GM10266 (cell line): ENCODE data around the gene CCL17.

Experiments used
- DNase-seq: peaks from one replicate; pipeline ENCODE4 v3.0.0; 2012; ENCODE audit errors: extremely low spot score
- CTCF ChIP-seq: IDR thresholded peaks from 2 replicates; pipeline ENCODE4 v1.5.1; 2012; ENCODE audit warnings: mild to moderate bottlenecking, low read depth; ENCODE audit not compliant: control insufficient read depth, insufficient read depth; ENCODE audit errors: missing control alignments

CCL17 gene

GRCh38 chr16:57380671-57381462 is 23.7 kb upstream of the CCL17 start:
- DNase-seq: no peak
- no peak for TF ChIP-seq CTCF

DNA sequence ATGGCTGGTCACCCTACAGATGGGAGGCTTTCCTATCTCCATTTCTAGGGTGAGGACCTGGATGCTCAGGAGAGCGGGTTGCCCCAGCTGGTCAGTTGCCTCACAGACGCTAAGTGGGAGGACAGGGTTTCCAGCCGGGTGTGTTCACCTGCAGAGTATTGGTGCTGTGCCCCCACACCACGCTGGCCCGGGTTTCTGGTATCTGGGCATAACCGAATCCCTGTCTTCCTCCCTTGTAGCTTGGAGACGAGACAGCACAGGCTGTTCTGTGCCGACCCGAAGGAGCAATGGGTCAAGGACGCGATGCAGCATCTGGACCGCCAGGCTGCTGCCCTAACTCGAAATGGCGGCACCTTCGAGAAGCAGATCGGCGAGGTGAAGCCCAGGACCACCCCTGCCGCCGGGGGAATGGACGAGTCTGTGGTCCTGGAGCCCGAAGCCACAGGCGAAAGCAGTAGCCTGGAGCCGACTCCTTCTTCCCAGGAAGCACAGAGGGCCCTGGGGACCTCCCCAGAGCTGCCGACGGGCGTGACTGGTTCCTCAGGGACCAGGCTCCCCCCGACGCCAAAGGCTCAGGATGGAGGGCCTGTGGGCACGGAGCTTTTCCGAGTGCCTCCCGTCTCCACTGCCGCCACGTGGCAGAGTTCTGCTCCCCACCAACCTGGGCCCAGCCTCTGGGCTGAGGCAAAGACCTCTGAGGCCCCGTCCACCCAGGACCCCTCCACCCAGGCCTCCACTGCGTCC is 22.6 kb upstream of the CCL17 start:
- DNase-seq: no peak
- TF ChIP-seq CTCF: no peak

GRCh38 chr16:57382535-57383275 is 21.9 kb upstream of the CCL17 start:
- DNase-seq: no peak

DNA sequence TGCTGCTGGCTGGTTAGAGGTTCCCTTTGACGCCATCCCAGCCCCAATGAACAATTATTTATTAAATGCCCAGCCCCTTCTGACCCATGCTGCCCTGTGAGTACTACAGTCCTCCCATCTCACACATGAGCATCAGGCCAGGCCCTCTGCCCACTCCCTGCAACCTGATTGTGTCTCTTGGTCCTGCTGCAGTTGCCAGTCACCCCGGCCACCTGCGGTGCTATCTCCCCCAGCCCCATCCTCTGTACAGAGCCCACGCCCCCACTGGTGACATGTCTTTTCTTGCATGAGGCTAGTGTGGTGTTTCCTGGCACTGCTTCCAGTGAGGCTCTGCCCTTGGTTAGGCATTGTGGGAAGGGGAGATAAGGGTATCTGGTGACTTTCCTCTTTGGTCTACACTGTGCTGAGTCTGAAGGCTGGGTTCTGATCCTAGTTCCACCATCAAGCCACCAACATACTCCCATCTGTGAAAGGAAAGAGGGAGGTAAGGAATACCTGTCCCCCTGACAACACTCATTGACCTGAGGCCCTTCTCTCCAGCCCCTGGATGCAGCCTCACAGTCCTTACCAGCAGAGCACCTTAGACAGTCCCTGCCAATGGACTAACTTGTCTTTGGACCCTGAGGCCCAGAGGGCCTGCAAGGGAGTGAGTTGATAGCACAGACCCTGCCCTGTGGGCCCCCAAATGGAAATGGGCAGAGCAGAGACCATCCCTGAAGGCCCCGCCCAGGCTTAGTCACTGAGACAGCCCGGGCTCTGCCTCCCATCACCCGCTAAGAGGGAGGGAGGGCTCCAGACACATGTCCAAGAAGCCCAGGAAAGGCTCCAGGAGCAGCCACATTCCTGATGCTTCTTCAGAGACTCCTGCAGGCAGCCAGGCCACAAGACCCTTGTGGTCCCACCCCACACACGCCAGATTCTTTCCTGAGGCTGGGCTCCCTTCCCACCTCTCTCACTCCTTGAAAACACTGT is 21.0 kb upstream of the CCL17 start:
- no peak for TF ChIP-seq CTCF
- no peak for DNase-seq

More at GRCh38 chr16:57382535-57383275, 21.9 kb upstream of the CCL17 start:
- TF ChIP-seq CTCF: peak; percentile 31

DNA sequence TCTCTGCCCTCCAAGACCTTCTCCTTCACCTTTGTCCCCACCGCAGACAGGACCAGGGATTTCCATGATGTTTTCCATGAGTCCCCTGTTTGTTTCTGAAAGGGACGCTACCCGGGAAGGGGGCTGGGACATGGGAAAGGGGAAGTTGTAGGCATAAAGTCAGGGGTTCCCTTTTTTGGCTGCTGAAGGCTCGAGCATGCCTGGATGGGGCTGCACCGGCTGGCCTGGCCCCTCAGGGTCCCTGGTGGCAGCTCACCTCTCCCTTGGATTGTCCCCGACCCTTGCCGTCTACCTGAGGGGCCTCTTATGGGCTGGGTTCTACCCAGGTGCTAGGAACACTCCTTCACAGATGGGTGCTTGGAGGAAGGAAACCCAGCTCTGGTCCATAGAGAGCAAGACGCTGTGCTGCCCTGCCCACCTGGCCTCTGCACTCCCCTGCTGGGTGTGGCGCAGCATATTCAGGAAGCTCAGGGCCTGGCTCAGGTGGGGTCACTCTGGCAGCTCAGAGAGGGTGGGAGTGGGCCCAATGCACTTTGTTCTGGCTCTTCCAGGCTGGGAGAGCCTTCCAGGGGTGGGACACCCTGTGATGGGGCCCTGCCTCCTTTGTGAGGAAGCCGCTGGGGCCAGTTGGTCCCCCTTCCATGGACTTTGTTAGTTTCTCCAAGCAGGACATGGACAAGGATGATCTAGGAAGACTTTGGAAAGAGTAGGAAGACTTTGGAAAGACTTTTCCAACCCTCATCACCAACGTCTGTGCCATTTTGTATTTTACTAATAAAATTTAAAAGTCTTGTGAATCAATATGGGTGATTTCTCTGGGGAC is 20.1 kb upstream of the CCL17 start:
- DNase-seq: no peak
- no peak for TF ChIP-seq CTCF

DNA sequence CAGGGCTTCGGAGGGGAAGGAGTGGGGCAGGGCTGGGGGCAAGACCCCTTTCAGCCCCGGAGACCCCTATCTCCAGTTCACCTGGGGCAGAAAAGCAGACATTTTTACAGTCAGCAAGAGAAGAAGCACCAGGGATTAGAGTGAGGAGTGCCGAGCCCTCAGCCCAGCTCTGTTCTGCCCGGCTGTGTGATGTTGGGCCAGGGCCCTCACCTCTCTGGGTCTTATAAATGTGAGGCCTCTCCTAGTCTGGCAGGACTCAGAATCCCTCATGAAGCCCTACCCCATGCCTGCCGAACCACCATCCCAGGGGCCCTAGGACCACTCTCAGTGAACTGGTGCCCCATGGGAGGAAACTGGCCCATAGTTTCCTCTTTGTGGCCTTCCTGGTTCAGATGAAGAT is 19.5 kb upstream of the CCL17 start:
- TF ChIP-seq CTCF: no peak
- DNase-seq: no peak
